GM06990 (cell line): ENCODE data around the gene RNF26.

ENCODE experiments used
- DNase-seq: peaks from one replicate; pipeline ENCODE4 v3.0.0-alpha.2; 2011; ENCODE audit not compliant: insufficient read length; ENCODE audit errors: extremely low read depth
- H3K27me3 ChIP-seq: replicated peaks from 2 replicates; pipeline ENCODE4 v1.6.0; 2011; ENCODE audit warnings: low read length; ENCODE audit not compliant: control insufficient read depth, insufficient read depth
- H3K36me3 ChIP-seq: 2 replicates; pipeline ENCODE4 v1.5.1; 2011; ENCODE audit warnings: low read length; ENCODE audit not compliant: control insufficient read depth, insufficient read depth
- H3K4me3 ChIP-seq: replicated peaks from 2 replicates; pipeline ENCODE4 v1.5.1; 2011; ENCODE audit warnings: low read depth, mild to moderate bottlenecking, control low read depth, low read length
- CTCF ChIP-seq: IDR thresholded peaks from 2 replicates; pipeline ENCODE4 v1.5.1; 2011; ENCODE audit warnings: low read length, control low read depth, mild to moderate bottlenecking, inconsistent platforms; ENCODE audit not compliant: insufficient read depth, poor library complexity, severe bottlenecking

RNF26 gene

GRCh38 chr11:119319700-119320239, 14.6 kb upstream of the RNF26 start:
- Histone ChIP-seq H3K36me3 (no peaks in the 10 kb centered on the region), H3K4me3 (peak overlapping the region; percentile 60), H3K27me3 (no peaks in the 10 kb centered on the region)
- no peak for DNase-seq
- no peak for TF ChIP-seq CTCF

GRCh38 chr11:119320240-119320775, 14.0 kb upstream of the RNF26 start:
- DNase-seq, result no peak
- TF ChIP-seq CTCF, result no peak
- peak overlapping the region; percentile 66 for H3K4me3 ChIP-seq
- no peaks in the 10 kb centered on the region for H3K27me3 ChIP-seq
- no peaks in the 10 kb centered on the region for H3K36me3 ChIP-seq

- no peaks in the 10 kb centered on the region for H3K36me3 ChIP-seq
- H3K4me3 ChIP-seq, result peak overlapping the region; percentile 66
- no peaks in the 10 kb centered on the region for H3K27me3 ChIP-seq
- DNase-seq, result peak; percentile 90
- peak; percentile 19 for TF ChIP-seq CTCF
These were observed 13.4 kb upstream of the RNF26 start for GRCh38 chr11:119320776-119321524.

GRCh38 chr11:119322360-119322739, 12.0 kb upstream of the RNF26 start:
- H3K27me3 ChIP-seq, result no peaks in the 10 kb centered on the region
- DNase-seq, result no peak
- peak overlapping the region; percentile 66; the same call in 1 of the 2 replicates for H3K4me3 ChIP-seq
- TF ChIP-seq CTCF, result no peak
- H3K36me3 ChIP-seq, result no peaks in the 10 kb centered on the region

GRCh38 chr11:119322921-119323531, 11.3 kb upstream of the RNF26 start:
- Histone ChIP-seq H3K36me3 (no peaks in the 10 kb centered on the region), H3K27me3 (no peaks in the 10 kb centered on the region), H3K4me3 (no peak overlapping the region)
- no peak for TF ChIP-seq CTCF
- DNase-seq, result no peak
